ENCODE measurements around the gene WNT1. TPM values are rescaled to one million over a fixed set of nuclear protein-coding genes. Genes with fewer than 3 reads are reported as not detected.
A peak's percentile ranks its signal among the peaks of the same experiment; 100 is the strongest.

WNT1 gene
- total and polyA plus RNA-seq, 10 of the 15 experiments (the other 5 are each of a cell fraction or from before 2014, with no cell fraction given): not detected

GRCh38 chr12:48977290-48978281 is 536 bp upstream of the WNT1 start (continued):
- TF ChIP-seq CEBPB (IDR thresholded peaks at IDR 0.05; ENCODE audit: borderline replicate concordance in 1 of 2, low read depth in 2 of 2, low read length in 2 of 2): no peak
- TF ChIP-seq, protein P1, sequence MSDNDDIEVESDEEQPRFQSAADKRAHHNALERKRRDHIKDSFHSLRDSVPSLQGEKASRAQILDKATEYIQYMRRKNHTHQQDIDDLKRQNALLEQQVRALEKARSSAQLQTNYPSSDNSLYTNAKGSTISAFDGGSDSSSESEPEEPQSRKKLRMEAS (IDR thresholded peaks at IDR 0.05; ENCODE audit: low read depth, low read length): no peak
- no peak for TF ChIP-seq ZBED1 (IDR thresholded peaks at IDR 0.05; ENCODE audit: borderline replicate concordance)
- no peak; the same call in 1 of the 2 replicates for TF ChIP-seq HDAC2 (IDR thresholded peaks at IDR 0.05)
- TF ChIP-seq, protein P2, sequence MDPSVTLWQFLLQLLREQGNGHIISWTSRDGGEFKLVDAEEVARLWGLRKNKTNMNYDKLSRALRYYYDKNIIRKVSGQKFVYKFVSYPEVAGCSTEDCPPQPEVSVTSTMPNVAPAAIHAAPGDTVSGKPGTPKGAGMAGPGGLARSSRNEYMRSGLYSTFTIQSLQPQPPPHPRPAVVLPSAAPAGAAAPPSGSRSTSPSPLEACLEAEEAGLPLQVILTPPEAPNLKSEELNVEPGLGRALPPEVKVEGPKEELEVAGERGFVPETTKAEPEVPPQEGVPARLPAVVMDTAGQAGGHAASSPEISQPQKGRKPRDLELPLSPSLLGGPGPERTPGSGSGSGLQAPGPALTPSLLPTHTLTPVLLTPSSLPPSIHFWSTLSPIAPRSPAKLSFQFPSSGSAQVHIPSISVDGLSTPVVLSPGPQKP (IDR thresholded peaks at IDR 0.05; ENCODE audit: low read depth, low read length): no peak
- TF ChIP-seq CHD1 (IDR thresholded peaks at IDR 0.05; ENCODE audit: low read depth, low read length): no peak
- TF ChIP-seq HDAC6 (IDR thresholded peaks at IDR 0.05; ENCODE audit: unreplicated experiment): no peak
- TF ChIP-seq, protein P3, sequence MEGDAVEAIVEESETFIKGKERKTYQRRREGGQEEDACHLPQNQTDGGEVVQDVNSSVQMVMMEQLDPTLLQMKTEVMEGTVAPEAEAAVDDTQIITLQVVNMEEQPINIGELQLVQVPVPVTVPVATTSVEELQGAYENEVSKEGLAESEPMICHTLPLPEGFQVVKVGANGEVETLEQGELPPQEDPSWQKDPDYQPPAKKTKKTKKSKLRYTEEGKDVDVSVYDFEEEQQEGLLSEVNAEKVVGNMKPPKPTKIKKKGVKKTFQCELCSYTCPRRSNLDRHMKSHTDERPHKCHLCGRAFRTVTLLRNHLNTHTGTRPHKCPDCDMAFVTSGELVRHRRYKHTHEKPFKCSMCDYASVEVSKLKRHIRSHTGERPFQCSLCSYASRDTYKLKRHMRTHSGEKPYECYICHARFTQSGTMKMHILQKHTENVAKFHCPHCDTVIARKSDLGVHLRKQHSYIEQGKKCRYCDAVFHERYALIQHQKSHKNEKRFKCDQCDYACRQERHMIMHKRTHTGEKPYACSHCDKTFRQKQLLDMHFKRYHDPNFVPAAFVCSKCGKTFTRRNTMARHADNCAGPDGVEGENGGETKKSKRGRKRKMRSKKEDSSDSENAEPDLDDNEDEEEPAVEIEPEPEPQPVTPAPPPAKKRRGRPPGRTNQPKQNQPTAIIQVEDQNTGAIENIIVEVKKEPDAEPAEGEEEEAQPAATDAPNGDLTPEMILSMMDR (IDR thresholded peaks at IDR 0.05 in 2 of 3, conservative IDR thresholded peaks at IDR 0.05 in 1 of 3; ENCODE audit: control insufficient read depth in 2 of 3, extremely low read depth in 1 of 3, insufficient read depth in 1 of 3, low read depth in 3 of 3, low read length in 3 of 3): peak; percentile 61 to 82 (median 70); a peak in 5 of 6 replicates
- no peak for TF ChIP-seq ZNF384 (IDR thresholded peaks at IDR 0.05; ENCODE audit: borderline replicate concordance, low read depth, low read length)
- no peak for TF ChIP-seq PAX8 (IDR thresholded peaks at IDR 0.05)
- no peak for TF ChIP-seq NR2C1 (IDR thresholded peaks at IDR 0.05)
- 0 out of 2 replicates have a peak, but pooled peaks have one; percentile 5 for TF ChIP-seq IRF4 (IDR thresholded peaks at IDR 0.05; ENCODE audit: low read depth, low read length)
- TF ChIP-seq, protein P4, sequence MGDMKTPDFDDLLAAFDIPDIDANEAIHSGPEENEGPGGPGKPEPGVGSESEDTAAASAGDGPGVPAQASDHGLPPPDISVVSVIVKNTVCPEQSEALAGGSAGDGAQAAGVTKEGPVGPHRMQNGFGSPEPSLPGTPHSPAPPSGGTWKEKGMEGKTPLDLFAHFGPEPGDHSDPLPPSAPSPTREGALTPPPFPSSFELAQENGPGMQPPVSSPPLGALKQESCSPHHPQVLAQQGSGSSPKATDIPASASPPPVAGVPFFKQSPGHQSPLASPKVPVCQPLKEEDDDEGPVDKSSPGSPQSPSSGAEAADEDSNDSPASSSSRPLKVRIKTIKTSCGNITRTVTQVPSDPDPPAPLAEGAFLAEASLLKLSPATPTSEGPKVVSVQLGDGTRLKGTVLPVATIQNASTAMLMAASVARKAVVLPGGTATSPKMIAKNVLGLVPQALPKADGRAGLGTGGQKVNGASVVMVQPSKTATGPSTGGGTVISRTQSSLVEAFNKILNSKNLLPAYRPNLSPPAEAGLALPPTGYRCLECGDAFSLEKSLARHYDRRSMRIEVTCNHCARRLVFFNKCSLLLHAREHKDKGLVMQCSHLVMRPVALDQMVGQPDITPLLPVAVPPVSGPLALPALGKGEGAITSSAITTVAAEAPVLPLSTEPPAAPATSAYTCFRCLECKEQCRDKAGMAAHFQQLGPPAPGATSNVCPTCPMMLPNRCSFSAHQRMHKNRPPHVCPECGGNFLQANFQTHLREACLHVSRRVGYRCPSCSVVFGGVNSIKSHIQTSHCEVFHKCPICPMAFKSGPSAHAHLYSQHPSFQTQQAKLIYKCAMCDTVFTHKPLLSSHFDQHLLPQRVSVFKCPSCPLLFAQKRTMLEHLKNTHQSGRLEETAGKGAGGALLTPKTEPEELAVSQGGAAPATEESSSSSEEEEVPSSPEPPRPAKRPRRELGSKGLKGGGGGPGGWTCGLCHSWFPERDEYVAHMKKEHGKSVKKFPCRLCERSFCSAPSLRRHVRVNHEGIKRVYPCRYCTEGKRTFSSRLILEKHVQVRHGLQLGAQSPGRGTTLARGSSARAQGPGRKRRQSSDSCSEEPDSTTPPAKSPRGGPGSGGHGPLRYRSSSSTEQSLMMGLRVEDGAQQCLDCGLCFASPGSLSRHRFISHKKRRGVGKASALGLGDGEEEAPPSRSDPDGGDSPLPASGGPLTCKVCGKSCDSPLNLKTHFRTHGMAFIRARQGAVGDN (IDR thresholded peaks at IDR 0.05): no peak
- TF ChIP-seq GATAD2B (conservative IDR thresholded peaks at IDR 0.05; ENCODE audit: low read depth): peak; percentile 54
- TF ChIP-seq CREM (IDR thresholded peaks at IDR 0.05; ENCODE audit: low read depth): peak; percentile 77
- no peak for TF ChIP-seq YBX1 (IDR thresholded peaks at IDR 0.05)
- peak; percentile 99 for TF ChIP-seq IKZF1 (conservative IDR thresholded peaks at IDR 0.05)
- TF ChIP-seq FOXK2 (IDR thresholded peaks at IDR 0.05): no peak
- no peak for TF ChIP-seq HSF1 (IDR thresholded peaks at IDR 0.05; ENCODE audit: low read depth, low read length)

Measured in GM12878 (cell line).